BE2C (cell line): ENCODE results near the gene EARS2.

Source experiments
- DNase-seq: peaks from one replicate; pipeline ENCODE4 v3.0.0-alpha.2; 2020
- H3K27me3 ChIP-seq: fragments of 250-450 bp; sonication (Bioruptor Pico); 2 replicates; pipeline ENCODE4 v1.5.1; 2020; ENCODE audit warnings: mild to moderate bottlenecking
- H3K36me3 ChIP-seq: fragments of 250-450 bp; sonication (Bioruptor Pico); 2 replicates; pipeline ENCODE4 v1.5.1; 2020; ENCODE audit warnings: mild to moderate bottlenecking
- H3K4me1 ChIP-seq: fragments of 250-450 bp; sonication (Bioruptor Pico); 2 replicates; pipeline ENCODE4 v1.5.1; 2020
- H3K4me3 ChIP-seq: 2 replicates; pipeline ENCODE4 v1.5.1; 2011; ENCODE audit warnings: low read depth, low read length
- H3K9me3 ChIP-seq: fragments of 250-450 bp; sonication (Bioruptor Pico); 2 replicates; pipeline ENCODE4 v1.5.1; 2020
- CTCF ChIP-seq: IDR thresholded peaks from 2 replicates; pipeline ENCODE4 v1.5.1; 2012; ENCODE audit warnings: mild to moderate bottlenecking, low read depth, low read length

Gene EARS2

GRCh38 chr16:23535901-23536300, 21.2 kb downstream of the EARS2 start:
- no peak for TF ChIP-seq CTCF
- H3K36me3 ChIP-seq, result peaks cover 77% of the 10 kb centered on the region
- H3K4me1 ChIP-seq, result no peaks in the 10 kb centered on the region
- H3K27me3 ChIP-seq, result no peaks in the 10 kb centered on the region
- no peaks in the 10 kb centered on the region for H3K9me3 ChIP-seq
- DNase-seq, result no peak
- no peak overlapping the region for H3K4me3 ChIP-seq

- Histone ChIP-seq H3K9me3 (no peaks in the 10 kb centered on the region), H3K27me3 (no peaks in the 10 kb centered on the region), H3K4me1 (no peaks in the 10 kb centered on the region), H3K4me3 (no peak overlapping the region), H3K36me3 (peaks cover 69% of the 10 kb centered on the region)
- no peak for TF ChIP-seq CTCF
- DNase-seq, result no peak
Observed at GRCh38 chr16:23534868-23535860, 22.0 kb downstream of the EARS2 start.

- H3K4me1 ChIP-seq, result no peaks in the 10 kb centered on the region
- H3K9me3 ChIP-seq, result no peaks in the 10 kb centered on the region
- DNase-seq, result no peak
- H3K27me3 ChIP-seq, result no peaks in the 10 kb centered on the region
- H3K4me3 ChIP-seq, result no peak overlapping the region
- no peak for TF ChIP-seq CTCF
- H3K36me3 ChIP-seq, result peaks cover 72% of the 10 kb centered on the region
Observed at GRCh38 chr16:23532448-23532847, 24.7 kb downstream of the EARS2 start.

- Histone ChIP-seq H3K4me3 (no peak overlapping the region), H3K4me1 (no peaks in the 10 kb centered on the region; the same call in 1 of the 2 replicates), H3K36me3 (peaks cover 67% of the 10 kb centered on the region)
Observed at GRCh38 chr16:23530062-23530461, 27.1 kb downstream of the EARS2 start.

DNA sequence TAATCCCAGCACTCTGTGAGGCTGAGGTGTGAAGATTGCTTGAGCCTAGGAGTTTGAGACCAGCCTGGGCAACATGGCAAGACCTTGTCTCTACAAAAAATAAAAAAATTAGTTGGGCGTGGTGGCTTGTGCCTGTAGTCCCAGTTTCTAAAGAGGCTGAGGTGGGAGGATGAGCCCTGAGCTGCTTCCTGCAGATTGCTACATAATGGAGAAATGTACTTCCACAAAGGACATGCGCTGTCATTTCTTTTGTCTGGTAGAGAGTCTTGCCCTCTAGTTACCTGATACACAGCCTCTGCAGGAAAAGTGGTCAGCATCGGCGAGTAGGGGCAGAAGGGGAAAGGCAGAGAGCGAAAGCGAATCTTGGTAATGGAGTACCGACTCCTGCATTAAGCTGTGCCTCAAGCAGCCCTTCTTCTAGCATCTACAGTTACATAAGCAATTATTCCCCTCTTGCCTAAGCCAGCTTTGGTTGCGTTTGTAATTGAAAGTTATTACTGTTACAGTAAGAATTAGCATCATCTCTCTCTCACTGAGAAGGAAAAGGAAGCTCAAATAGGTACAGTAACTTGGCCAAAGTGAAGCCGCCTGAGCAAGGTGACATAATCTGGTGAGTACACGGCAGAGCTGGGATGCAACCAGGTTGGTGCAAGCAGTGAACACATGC, 28.4 kb downstream of the EARS2 start:
- peaks cover 63% of the 10 kb centered on the region for H3K36me3 ChIP-seq
- H3K27me3 ChIP-seq, result no peaks in the 10 kb centered on the region
- TF ChIP-seq CTCF, result no peak
- no peak overlapping the region for H3K4me3 ChIP-seq
- H3K4me1 ChIP-seq, result no peaks in the 10 kb centered on the region; the same call in 1 of the 2 replicates
- DNase-seq, result no peak
- H3K9me3 ChIP-seq, result no peaks in the 10 kb centered on the region

More at GRCh38 chr16:23530062-23530461, 27.1 kb downstream of the EARS2 start:
- no peak for TF ChIP-seq CTCF
- H3K27me3 ChIP-seq, result no peaks in the 10 kb centered on the region
- no peak for DNase-seq
- H3K9me3 ChIP-seq, result no peaks in the 10 kb centered on the region
